ENCODE data around the gene CR1. TPM values are rescaled to one million over a fixed set of nuclear protein-coding genes. Genes with fewer than 3 reads are reported as not detected.

The CR1 gene
- total and polyA plus RNA-seq, 2 of the 8 experiments (the other 6 are each of a cell fraction or from before 2014, with no cell fraction given), result 0.15 to 0.22 TPM

DNA sequence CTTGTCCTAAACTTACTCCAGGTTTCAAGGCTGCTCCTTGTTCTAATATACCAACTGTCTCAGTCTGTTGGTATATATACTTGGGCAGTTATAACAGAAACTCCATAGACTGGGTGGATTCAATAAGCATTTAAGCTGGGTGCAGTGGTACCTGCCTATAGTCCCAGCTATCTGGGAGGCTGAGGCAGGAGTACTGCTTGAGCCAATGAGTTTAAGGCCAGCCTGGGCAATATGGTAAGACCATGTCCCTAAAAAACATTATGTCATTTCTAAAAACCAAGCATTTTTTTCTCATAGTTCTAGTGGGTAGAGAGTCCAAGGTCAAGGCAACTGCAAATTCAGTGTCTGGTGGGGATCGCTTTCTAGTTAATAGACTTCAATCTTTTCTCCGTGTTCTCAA is 131.5 kb downstream of the CR1 start (continued):
- TF ChIP-seq PHF8 (conservative IDR thresholded peaks at IDR 0.05; ENCODE audit: low read depth, low read length) (no peak), EP300 (IDR thresholded peaks at IDR 0.05; ENCODE audit: borderline replicate concordance in 1 of 2, low read depth in 2 of 2, low read length in 2 of 2) (no peak), CHD1 (IDR thresholded peaks at IDR 0.05; ENCODE audit: low read depth, low read length) (no peak)
